ENCODE measurements around the gene LRP8. TPM values are rescaled to one million over a fixed set of nuclear protein-coding genes. Genes with fewer than 3 reads are reported as not detected.

Gene LRP8
- total and polyA plus RNA-seq, 9 of the 15 experiments (the other 6 are each of a cell fraction or from before 2014, with no cell fraction given): 7.1 to 56.1 (median 31.3) TPM

- TF ChIP-seq ZNF407 (IDR thresholded peaks at IDR 0.05; ENCODE audit: low read depth) (peak; percentile 35; the same call in 1 of the 2 replicates), FOXM1 (IDR thresholded peaks at IDR 0.05; ENCODE audit: low read depth) (no peak), FOXM1 (CRISPR knock-in tag; IDR thresholded peaks at IDR 0.05; ENCODE audit: low read depth) (0 out of 2 replicates have a peak, but pooled peaks have one; percentile 49), ZNF511 (CRISPR knock-in tag; IDR thresholded peaks at IDR 0.05) (no peak), HNRNPUL1 (IDR thresholded peaks at IDR 0.05; ENCODE audit: low read length) (no peak), ZNF609 (CRISPR knock-in tag; IDR thresholded peaks at IDR 0.05; ENCODE audit: borderline replicate concordance) (no peak), KLF13 (tag; IDR thresholded peaks at IDR 0.05; ENCODE audit: borderline replicate concordance, low read depth) (no peak), SIN3B (IDR thresholded peaks at IDR 0.05; ENCODE audit: low read depth) (no peak), BRCA1 (IDR thresholded peaks at IDR 0.05) (no peak), BRCA1 (CRISPR knock-in tag; IDR thresholded peaks at IDR 0.05) (no peak), ZBTB8A (IDR thresholded peaks at IDR 0.05; ENCODE audit: partially characterized antibody) (no peak)
Observed at GRCh38 chr1:53197291-53198200, 130.3 kb downstream of the LRP8 start (continued).

Data from K562 (cell line).